Mesenchymal stem cell (in vitro differentiated cells and primary cell): ENCODE data around the gene CFL1.

Experiments
- DNase-seq: peaks from one replicate; pipeline ENCODE4 v3.0.0-alpha.2; 2013
- H2AFZ ChIP-seq: one replicate; pipeline ENCODE4 v1.6.1; 2013; ENCODE audit warnings: low read depth, mild to moderate bottlenecking, control low read depth, inconsistent platforms, low read length, moderate library complexity
- H2AK5ac ChIP-seq: 2 replicates; pipeline ENCODE4 v1.6.1; 2013; ENCODE audit warnings: low read length, moderate library complexity, mild to moderate bottlenecking, inconsistent platforms; ENCODE audit not compliant: severe bottlenecking
- H2BK120ac ChIP-seq: one replicate; pipeline ENCODE4 v1.6.1; 2013; ENCODE audit warnings: low read depth, mild to moderate bottlenecking, inconsistent platforms, low read length, moderate library complexity
- H2BK12ac ChIP-seq, 2 experiments: one replicate each; pipeline ENCODE4 v1.6.1; 2013; ENCODE audit warnings: inconsistent platforms in 2 of 2, low read length in 2 of 2, mild to moderate bottlenecking in 2 of 2, moderate library complexity in 2 of 2, control low read depth in 1 of 2
- H2BK15ac ChIP-seq: one replicate; pipeline ENCODE4 v1.6.1; 2013; ENCODE audit warnings: mild to moderate bottlenecking, low read depth, inconsistent platforms; ENCODE audit not compliant: poor library complexity, severe bottlenecking
- H2BK5ac ChIP-seq: 2 replicates; pipeline ENCODE4 v1.6.1; 2013; ENCODE audit warnings: low read depth, mild to moderate bottlenecking, low read length, control low read depth, inconsistent platforms; ENCODE audit not compliant: poor library complexity, severe bottlenecking
- H3K14ac ChIP-seq, 2 experiments: one replicate each; pipeline ENCODE4 v1.6.1; 2013; ENCODE audit warnings: inconsistent platforms in 2 of 2, low read length in 2 of 2, control low read depth in 1 of 2, mild to moderate bottlenecking in 1 of 2, moderate library complexity in 1 of 2
- H3K18ac ChIP-seq, 2 experiments: one replicate each; pipeline ENCODE4 v1.6.1; 2013; ENCODE audit warnings: inconsistent platforms in 2 of 2, low read length in 2 of 2, control low read depth in 1 of 2, low read depth in 1 of 2, mild to moderate bottlenecking in 1 of 2
- H3K23ac ChIP-seq, 2 experiments: one replicate each; pipeline ENCODE4 v1.6.1; 2013; ENCODE audit warnings: inconsistent platforms in 2 of 2, low read length in 2 of 2, mild to moderate bottlenecking in 2 of 2, moderate library complexity in 2 of 2, control low read depth in 1 of 2
- H3K27ac ChIP-seq: 2 replicates; pipeline ENCODE4 v1.5.1; 2013; ENCODE audit warnings: mild to moderate bottlenecking, moderate library complexity, low read length, control low read depth, inconsistent platforms; ENCODE audit not compliant: poor library complexity, severe bottlenecking
- H3K27me3 ChIP-seq, 2 experiments: 2 replicates each; pipeline versions ENCODE4 v1.6.1 to v1.7.0; 2013; ENCODE audit warnings: low read length in 2 of 2, mild to moderate bottlenecking in 2 of 2, moderate library complexity in 2 of 2, control low read depth in 1 of 2, inconsistent platforms in 1 of 2; ENCODE audit not compliant: control insufficient read depth in 1 of 2, insufficient read depth in 1 of 2
- H3K36me3 ChIP-seq, 2 experiments: 2 replicates each; pipeline versions ENCODE4 v1.6.1 to v1.7.0; 2013; ENCODE audit warnings: low read length in 2 of 2, control low read depth in 1 of 2, inconsistent platforms in 1 of 2, low read depth in 1 of 2, mild to moderate bottlenecking in 1 of 2; ENCODE audit not compliant: insufficient read depth in 2 of 2, control insufficient read depth in 1 of 2
- H3K4ac ChIP-seq, 2 experiments: one replicate each; pipeline ENCODE4 v1.6.1; 2013; ENCODE audit warnings: inconsistent platforms in 2 of 2, low read length in 2 of 2, mild to moderate bottlenecking in 2 of 2, moderate library complexity in 2 of 2, control low read depth in 1 of 2, low read depth in 1 of 2
- H3K4me1 ChIP-seq: 2 replicates; pipeline ENCODE4 v1.6.1; 2013; ENCODE audit warnings: low read depth, low read length, control low read depth; ENCODE audit not compliant: control insufficient read depth, insufficient read depth
- H3K4me2 ChIP-seq: 2 replicates; pipeline ENCODE4 v1.6.1; 2013; ENCODE audit warnings: low read length, mild to moderate bottlenecking, inconsistent platforms; ENCODE audit not compliant: poor library complexity, severe bottlenecking
- H3K4me3 ChIP-seq, 2 experiments: 2 replicates each; pipeline versions ENCODE4 v1.5.1 to v1.7.0; 2013; ENCODE audit warnings: low read length in 2 of 2, mild to moderate bottlenecking in 2 of 2, control low read depth in 1 of 2, low read depth in 1 of 2; ENCODE audit not compliant: insufficient read depth in 1 of 2
- H3K79me1 ChIP-seq: replicated peaks from 2 replicates; pipeline ENCODE4 v1.6.1; 2013; ENCODE audit warnings: mild to moderate bottlenecking, control low read depth, low read length, inconsistent platforms; ENCODE audit not compliant: poor library complexity, severe bottlenecking
- H3K9ac ChIP-seq: 2 replicates; pipeline ENCODE4 v1.7.0; 2013; ENCODE audit warnings: mild to moderate bottlenecking, low read length, moderate library complexity
- H3K9me3 ChIP-seq: 2 replicates; pipeline ENCODE4 v1.7.0; 2013; ENCODE audit warnings: mild to moderate bottlenecking, low read length; ENCODE audit not compliant: control insufficient read depth
- H4K8ac ChIP-seq: one replicate; pipeline ENCODE4 v1.6.1; 2013; ENCODE audit warnings: inconsistent platforms, mild to moderate bottlenecking, low read length, moderate library complexity
- H4K91ac ChIP-seq: one replicate; pipeline ENCODE4 v1.6.1; 2013; ENCODE audit warnings: mild to moderate bottlenecking, low read length, inconsistent platforms
- WGBS: methylation state at CpG from one replicate; pipeline ENCODE4 v1.1.7; 2013; ENCODE audit warnings: mixed read lengths; 5-methylcytosine and 5-hydroxymethylcytosine counted together

The CFL1 gene

DNA sequence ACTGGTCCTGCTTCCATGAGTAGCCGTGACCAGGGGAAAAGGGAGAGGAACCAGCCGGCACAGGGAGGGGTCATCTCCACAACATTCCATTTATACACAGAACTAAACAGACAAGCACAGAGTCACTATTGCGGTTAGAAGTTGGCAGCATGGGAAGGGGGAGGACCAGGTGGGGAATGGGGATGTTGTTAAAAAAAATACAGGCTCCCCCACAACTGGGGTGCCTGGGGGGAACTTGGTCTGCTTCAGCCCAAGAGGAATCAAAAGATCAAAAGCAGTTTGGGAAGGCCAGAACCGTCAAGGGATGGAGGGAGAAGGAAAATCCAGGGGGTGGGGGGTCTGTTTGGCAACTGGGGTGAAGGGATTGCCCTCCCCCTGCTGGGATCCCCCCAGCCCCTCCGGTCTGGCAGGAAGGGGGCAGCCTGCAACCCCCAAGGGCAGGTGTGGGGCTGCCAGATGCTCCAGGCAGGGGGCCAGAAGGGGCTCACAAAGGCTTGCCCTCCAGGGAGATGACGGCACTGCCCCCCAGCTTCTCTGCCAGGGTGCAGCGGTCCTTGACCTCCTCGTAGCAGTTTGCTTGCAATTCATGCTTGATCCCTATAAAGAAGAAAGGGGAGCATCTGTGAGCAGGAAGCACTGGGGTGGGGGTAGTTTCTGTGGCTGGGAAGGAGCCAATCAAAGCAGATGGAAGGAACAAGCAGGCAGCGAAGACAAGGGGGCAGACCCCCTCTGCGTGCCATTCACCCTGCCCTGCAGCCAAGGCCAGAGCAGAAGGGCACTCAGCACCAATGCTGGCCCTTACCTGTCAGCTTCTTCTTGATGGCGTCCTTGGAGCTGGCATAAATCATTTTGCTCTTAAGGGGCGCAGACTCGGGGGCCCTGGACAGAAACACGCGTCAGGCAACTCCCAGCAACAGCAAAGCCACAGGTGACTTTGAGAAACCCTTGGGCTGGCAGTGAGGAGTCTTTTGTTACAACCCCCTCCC lies 2.8 kb downstream of the CFL1 start:
- peak overlapping the region in 1 of 2 experiments; percentile 94 for H3K4me3 ChIP-seq
- H4K91ac ChIP-seq = no peak overlapping the region
- WGBS = 95% methylated on average over 13 of the region's 15 CpGs

DNA sequence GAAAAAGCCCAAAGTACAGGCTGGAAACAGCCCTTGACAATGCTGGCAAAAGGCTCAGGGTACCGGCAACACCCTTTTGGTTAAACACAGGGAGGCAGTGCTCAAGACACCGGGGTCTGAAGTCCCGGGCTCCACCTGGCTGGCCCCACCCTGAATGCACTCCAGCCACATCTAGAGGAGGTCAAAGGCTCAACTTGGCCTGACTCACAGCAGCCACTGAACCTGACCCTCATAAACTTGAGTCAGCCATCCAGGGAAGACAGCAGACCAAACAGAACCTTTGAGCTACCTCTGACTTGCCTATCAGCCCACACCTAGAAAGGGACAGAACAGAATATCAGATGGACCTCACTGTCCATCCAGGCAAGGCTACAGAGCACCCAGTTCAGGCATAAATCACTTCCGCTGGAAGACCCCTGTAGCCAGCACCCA lies 3.8 kb downstream of the CFL1 start:
- no peak overlapping the region for H4K8ac ChIP-seq
- WGBS = 98% methylated on average over 4 of the region's 4 CpGs

More for the DNA sequence above, 2.8 kb downstream of the CFL1 start:
- Histone ChIP-seq H3K9me3 (peaks cover 5% of the 10 kb centered on the region), H2BK12ac (no peak overlapping the region), H3K14ac (no peak overlapping the region), H3K23ac (no peak overlapping the region), H2AFZ (no peak overlapping the region), H3K79me1 (peaks cover 5% of the 10 kb centered on the region), H2BK120ac (no peak overlapping the region), H3K27ac (no peak overlapping the region), H2BK15ac (no peak overlapping the region), H3K27me3 (no peaks in the 10 kb centered on the region), H3K4ac (no peak overlapping the region), H3K4me1 (peaks cover 31% of the 10 kb centered on the region), H4K8ac (no peak overlapping the region), H3K4me2 (peak overlapping the region; percentile 8), H2AK5ac (no peak overlapping the region), H3K9ac (peak overlapping the region; percentile 94), H3K18ac (no peak overlapping the region), H3K36me3 (peaks cover 57 to 61% of the 10 kb centered on the region in 2 experiments), H2BK5ac (no peak overlapping the region)
- no peak for DNase-seq

DNA sequence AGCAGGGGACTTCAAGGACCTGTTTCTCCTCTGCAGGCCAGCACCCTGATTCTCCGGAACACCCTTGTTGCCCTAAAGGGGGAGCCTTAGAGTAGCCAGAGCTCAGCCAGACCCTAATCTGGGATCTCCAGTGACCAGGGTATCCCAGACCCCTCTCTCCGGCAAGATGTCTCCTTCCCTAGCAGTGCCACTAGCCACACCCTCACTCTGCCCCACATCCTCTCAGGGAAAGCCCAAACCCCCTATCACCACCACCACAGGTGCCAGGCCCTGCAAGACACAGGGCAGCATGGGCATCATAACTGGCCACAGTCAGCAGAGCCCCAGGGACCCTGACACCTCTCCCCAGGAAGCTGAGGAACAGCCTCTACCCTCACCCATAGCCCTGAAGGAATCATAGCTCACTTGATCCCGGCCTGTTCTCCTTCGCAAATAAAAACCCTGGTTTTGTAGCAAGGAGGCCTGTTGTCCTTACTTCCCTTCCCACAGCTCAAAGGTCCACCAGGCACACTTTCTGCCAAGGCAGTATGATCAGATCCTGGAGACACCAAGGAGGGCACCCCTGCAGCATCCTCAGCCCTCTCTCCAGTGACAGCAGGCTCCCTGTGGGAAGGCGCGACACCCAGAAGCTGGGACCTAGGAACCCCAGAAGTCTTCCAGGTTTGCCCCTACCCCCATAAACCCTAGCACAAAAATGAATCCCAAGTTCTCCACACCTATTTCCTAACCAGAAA lies 4.6 kb downstream of the CFL1 start:
- H3K79me1 ChIP-seq = peaks cover 5% of the 10 kb centered on the region
- H4K91ac ChIP-seq = no peak overlapping the region
- no peak overlapping the region for H3K4me3 ChIP-seq
- H3K4me1 ChIP-seq = peaks cover 29% of the 10 kb centered on the region
- no peak overlapping the region for H3K18ac ChIP-seq
- H3K14ac ChIP-seq = no peak overlapping the region
- H3K23ac ChIP-seq = no peak overlapping the region
- H3K4me2 ChIP-seq = no peak overlapping the region
- H2BK120ac ChIP-seq = no peak overlapping the region
- no peak overlapping the region for H2BK12ac ChIP-seq
- H3K4ac ChIP-seq = no peak overlapping the region
- peak overlapping the region; percentile 94 for H3K9ac ChIP-seq
- H2BK15ac ChIP-seq = no peak overlapping the region
- H3K27me3 ChIP-seq = no peaks in the 10 kb centered on the region
- peaks cover 5% of the 10 kb centered on the region for H3K9me3 ChIP-seq
- no peak overlapping the region for H4K8ac ChIP-seq
- H2AK5ac ChIP-seq = no peak overlapping the region
- DNase-seq = no peak
- H3K27ac ChIP-seq = no peak overlapping the region
- peaks cover 57 to 63% of the 10 kb centered on the region in 2 experiments for H3K36me3 ChIP-seq
- 96% methylated on average over 6 of the region's 6 CpGs for WGBS
- no peak overlapping the region for H2BK5ac ChIP-seq
- H2AFZ ChIP-seq = no peak overlapping the region

More for the DNA sequence above, 3.8 kb downstream of the CFL1 start:
- Histone ChIP-seq H3K36me3 (peaks cover 57 to 63% of the 10 kb centered on the region in 2 experiments), H3K23ac (no peak overlapping the region), H2BK12ac (no peak overlapping the region), H2AK5ac (no peak overlapping the region), H4K91ac (no peak overlapping the region), H3K4ac (no peak overlapping the region), H3K4me1 (peaks cover 29% of the 10 kb centered on the region), H2AFZ (no peak overlapping the region), H2BK120ac (no peak overlapping the region), H3K79me1 (peaks cover 5% of the 10 kb centered on the region), H3K9me3 (peaks cover 5% of the 10 kb centered on the region), H3K27ac (no peak overlapping the region), H3K4me3 (no peak overlapping the region), H3K9ac (peak overlapping the region; percentile 94), H2BK15ac (no peak overlapping the region), H3K14ac (no peak overlapping the region), H3K4me2 (no peak overlapping the region), H3K18ac (no peak overlapping the region), H3K27me3 (no peaks in the 10 kb centered on the region), H2BK5ac (no peak overlapping the region)
- DNase-seq = no peak
